GM18502 (cell line): Measurements from ENCODE around the gene FASTKD3.
A peak's percentile ranks its signal among the peaks of the same experiment; 100 is the strongest.

Experiments used
- ATAC-seq: cut with Tn5 transposase; IDR thresholded peaks from one replicate; pipeline ENCODE4 v1.9.1; 2021; ENCODE audit warnings: mild to moderate bottlenecking; ENCODE audit not compliant: unreplicated experiment, poor library complexity

The FASTKD3 gene

GRCh38 chr5:7868773-7869473 lies at the start of gene FASTKD3, which contains the start of gene MTRR:
Gene FASTKD3 (minus strand): TSS chr5:7869031. CDS start chr5:7868083, 948 bp downstream.
Gene MTRR (plus strand): TSS chr5:7869148. CDS start chr5:7870795, 1,647 bp downstream.
- peak; percentile 98 for ATAC-seq

GRCh38 chr5:7917130-7918123 lies 48.6 kb upstream of the FASTKD3 start:
- ATAC-seq = no peak

GRCh38 chr5:7916171-7916804 lies 47.5 kb upstream of the FASTKD3 start:
- no peak for ATAC-seq

- peak; percentile 23 for ATAC-seq
Measured at GRCh38 chr5:7911429-7911771, 42.6 kb upstream of the FASTKD3 start.

- peak; percentile 69 for ATAC-seq
Measured at GRCh38 chr5:7910738-7911428, 42.1 kb upstream of the FASTKD3 start.

- no peak for ATAC-seq
Measured at GRCh38 chr5:7908317-7908716, 39.5 kb upstream of the FASTKD3 start.

GRCh38 chr5:7907612-7908011 lies 38.8 kb upstream of the FASTKD3 start:
- ATAC-seq = no peak

- ATAC-seq = peak; percentile 60
Measured at GRCh38 chr5:7904170-7904569, 35.3 kb upstream of the FASTKD3 start.

GRCh38 chr5:7902666-7903625 lies 34.1 kb upstream of the FASTKD3 start:
- ATAC-seq = no peak

- ATAC-seq = no peak
Measured at GRCh38 chr5:7902201-7902600, 33.4 kb upstream of the FASTKD3 start.

- ATAC-seq = no peak
Measured at GRCh38 chr5:7897014-7897600, 28.3 kb upstream of the FASTKD3 start.

- peak; percentile 99 for ATAC-seq
Measured at GRCh38 chr5:7894860-7895259, 26.0 kb upstream of the FASTKD3 start.

GRCh38 chr5:7894439-7894838 lies 25.6 kb upstream of the FASTKD3 start:
- ATAC-seq = no peak

GRCh38 chr5:7888901-7889300 lies 20.1 kb upstream of the FASTKD3 start:
- no peak for ATAC-seq

GRCh38 chr5:7886849-7887475 lies 18.1 kb upstream of the FASTKD3 start:
- peak; percentile 68 for ATAC-seq

GRCh38 chr5:7884491-7885267 lies 15.8 kb upstream of the FASTKD3 start:
- no peak for ATAC-seq

GRCh38 chr5:7882926-7883325 lies 14.1 kb upstream of the FASTKD3 start:
- no peak for ATAC-seq

GRCh38 chr5:7881816-7882215 lies 13.0 kb upstream of the FASTKD3 start:
- ATAC-seq = no peak
